HUES48 (cell line): ENCODE data around the gene ACTA2.

Experiments
- H3K27ac ChIP-seq: one replicate; pipeline ENCODE4 v1.7.0; 2013; ENCODE audit warnings: low read depth, low read length, inconsistent platforms
- H3K27me3 ChIP-seq: 2 replicates; pipeline ENCODE4 v1.6.1; 2013; ENCODE audit warnings: mild to moderate bottlenecking, low read length; ENCODE audit not compliant: control insufficient read depth, insufficient read depth
- H3K36me3 ChIP-seq: 2 replicates; pipeline ENCODE4 v1.6.1; 2013; ENCODE audit warnings: low read length; ENCODE audit not compliant: control insufficient read depth, insufficient read depth
- H3K4me1 ChIP-seq: 2 replicates; pipeline ENCODE4 v1.6.1; 2013; ENCODE audit warnings: mild to moderate bottlenecking, low read length; ENCODE audit not compliant: control insufficient read depth, insufficient read depth
- H3K4me3 ChIP-seq: 2 replicates; pipeline ENCODE4 v1.5.1; 2013; ENCODE audit warnings: mild to moderate bottlenecking, low read depth, low read length
- H3K9ac ChIP-seq: 2 replicates; pipeline ENCODE4 v1.6.1; 2013; ENCODE audit warnings: mild to moderate bottlenecking, low read depth, low read length, moderate library complexity
- H3K9me3 ChIP-seq: 2 replicates; pipeline ENCODE4 v1.6.1; 2013; ENCODE audit warnings: low read length; ENCODE audit not compliant: control insufficient read depth, insufficient read depth

Gene ACTA2

GRCh38 chr10:88908194-88908593, 44.4 kb downstream of the ACTA2 start:
- Histone ChIP-seq H3K4me1 (no peaks in the 10 kb centered on the region), H3K9me3 (no peaks in the 10 kb centered on the region), H3K4me3 (no peak overlapping the region)

DNA sequence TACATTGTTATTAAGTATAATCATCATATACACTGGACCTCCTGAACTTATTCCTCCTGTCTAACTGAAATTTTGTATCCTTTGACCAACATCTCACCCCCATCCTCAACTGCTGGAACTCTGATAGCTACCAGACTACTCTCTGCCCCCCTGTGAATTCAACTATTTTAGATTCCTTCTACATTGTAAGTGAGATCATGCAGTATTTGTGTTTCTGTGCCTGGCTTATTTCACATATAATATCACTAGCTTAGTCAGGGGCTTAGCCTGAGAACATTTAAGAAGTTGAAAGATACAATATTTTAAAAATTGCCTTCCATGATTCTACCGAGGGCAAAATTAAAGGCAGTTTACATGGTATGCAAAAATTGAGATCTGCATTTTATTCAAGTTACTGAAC, 45.7 kb downstream of the ACTA2 start:
- Histone ChIP-seq H3K4me1 (no peaks in the 10 kb centered on the region), H3K36me3 (no peaks in the 10 kb centered on the region), H3K4me3 (no peak overlapping the region)

More at GRCh38 chr10:88908194-88908593, 44.4 kb downstream of the ACTA2 start:
- H3K9ac ChIP-seq: no peak overlapping the region
- H3K27ac ChIP-seq: no peak overlapping the region
- no peaks in the 10 kb centered on the region for H3K27me3 ChIP-seq
- no peaks in the 10 kb centered on the region for H3K36me3 ChIP-seq

GRCh38 chr10:88903715-88904114, 48.9 kb downstream of the ACTA2 start:
- H3K36me3 ChIP-seq: no peaks in the 10 kb centered on the region
- no peak overlapping the region for H3K4me3 ChIP-seq
- no peak overlapping the region for H3K9ac ChIP-seq
- no peaks in the 10 kb centered on the region for H3K9me3 ChIP-seq
- no peaks in the 10 kb centered on the region for H3K27me3 ChIP-seq
- H3K4me1 ChIP-seq: no peaks in the 10 kb centered on the region
- H3K27ac ChIP-seq: no peak overlapping the region

More for the DNA sequence above, 45.7 kb downstream of the ACTA2 start:
- H3K9ac ChIP-seq: no peak overlapping the region
- H3K27ac ChIP-seq: no peak overlapping the region
- no peaks in the 10 kb centered on the region for H3K9me3 ChIP-seq
- no peaks in the 10 kb centered on the region for H3K27me3 ChIP-seq

- no peaks in the 10 kb centered on the region for H3K36me3 ChIP-seq
- H3K27me3 ChIP-seq: no peaks in the 10 kb centered on the region
- no peaks in the 10 kb centered on the region for H3K9me3 ChIP-seq
- H3K9ac ChIP-seq: no peak overlapping the region
- H3K27ac ChIP-seq: no peak overlapping the region
- no peak overlapping the region for H3K4me3 ChIP-seq
- peaks cover 3% of the 10 kb centered on the region; the same call in 1 of the 2 replicates for H3K4me1 ChIP-seq
These were observed 50.4 kb downstream of the ACTA2 start for GRCh38 chr10:88901984-88902789.

DNA sequence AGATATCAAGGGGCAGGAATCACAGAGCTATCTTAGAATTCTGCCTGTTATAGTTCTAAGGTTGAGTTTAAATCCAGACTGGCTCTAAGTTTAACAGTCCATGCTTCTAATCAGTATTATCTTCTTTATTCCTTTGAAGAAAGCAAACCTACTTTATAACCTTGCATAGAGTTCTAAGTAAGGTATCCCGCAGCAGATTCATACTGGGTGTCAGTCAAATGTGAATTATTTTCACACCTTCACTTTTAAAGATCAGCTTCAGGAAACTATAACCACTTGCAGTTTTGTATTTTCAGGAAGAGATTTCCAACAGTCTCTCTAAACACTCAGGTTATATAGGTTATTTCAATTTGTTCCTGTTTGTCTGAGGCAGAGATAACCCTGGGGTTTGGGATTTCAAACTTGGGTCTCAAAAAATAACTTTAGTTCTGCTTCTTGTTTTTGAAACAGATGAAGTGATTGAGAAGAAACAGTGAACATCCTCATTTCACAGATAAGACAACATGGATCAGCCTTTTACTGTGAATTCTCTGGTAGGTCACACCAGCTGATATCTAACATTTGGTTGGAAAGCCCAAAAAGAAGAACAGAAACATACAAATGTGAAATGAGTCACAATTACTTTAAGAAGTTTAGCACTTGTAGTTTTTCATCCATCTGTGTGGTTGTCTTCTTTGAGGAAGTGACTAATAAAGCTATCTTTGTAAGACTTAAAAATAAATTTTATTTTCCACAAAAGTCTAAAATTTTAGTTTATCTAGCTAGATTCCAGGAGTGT, 51.2 kb downstream of the ACTA2 start:
- H3K27ac ChIP-seq: no peak overlapping the region
- peaks cover 10% of the 10 kb centered on the region; the same call in 1 of the 2 replicates for H3K4me1 ChIP-seq
- H3K9me3 ChIP-seq: no peaks in the 10 kb centered on the region
- H3K27me3 ChIP-seq: no peaks in the 10 kb centered on the region
- no peaks in the 10 kb centered on the region for H3K36me3 ChIP-seq
- H3K9ac ChIP-seq: no peak overlapping the region
- H3K4me3 ChIP-seq: no peak overlapping the region

- Histone ChIP-seq H3K4me3 (no peak overlapping the region), H3K27ac (no peak overlapping the region), H3K4me1 (peaks cover 10% of the 10 kb centered on the region; the same call in 1 of the 2 replicates), H3K36me3 (no peaks in the 10 kb centered on the region), H3K9me3 (no peaks in the 10 kb centered on the region), H3K27me3 (no peaks in the 10 kb centered on the region), H3K9ac (no peak overlapping the region)
These were observed 52.7 kb downstream of the ACTA2 start for GRCh38 chr10:88899886-88900285.

GRCh38 chr10:88898727-88899126, 53.8 kb downstream of the ACTA2 start:
- Histone ChIP-seq H3K4me1 (peaks cover 10% of the 10 kb centered on the region; the same call in 1 of the 2 replicates), H3K4me3 (no peak overlapping the region), H3K27ac (no peak overlapping the region), H3K27me3 (no peaks in the 10 kb centered on the region), H3K9me3 (no peaks in the 10 kb centered on the region), H3K9ac (no peak overlapping the region), H3K36me3 (no peaks in the 10 kb centered on the region)

DNA sequence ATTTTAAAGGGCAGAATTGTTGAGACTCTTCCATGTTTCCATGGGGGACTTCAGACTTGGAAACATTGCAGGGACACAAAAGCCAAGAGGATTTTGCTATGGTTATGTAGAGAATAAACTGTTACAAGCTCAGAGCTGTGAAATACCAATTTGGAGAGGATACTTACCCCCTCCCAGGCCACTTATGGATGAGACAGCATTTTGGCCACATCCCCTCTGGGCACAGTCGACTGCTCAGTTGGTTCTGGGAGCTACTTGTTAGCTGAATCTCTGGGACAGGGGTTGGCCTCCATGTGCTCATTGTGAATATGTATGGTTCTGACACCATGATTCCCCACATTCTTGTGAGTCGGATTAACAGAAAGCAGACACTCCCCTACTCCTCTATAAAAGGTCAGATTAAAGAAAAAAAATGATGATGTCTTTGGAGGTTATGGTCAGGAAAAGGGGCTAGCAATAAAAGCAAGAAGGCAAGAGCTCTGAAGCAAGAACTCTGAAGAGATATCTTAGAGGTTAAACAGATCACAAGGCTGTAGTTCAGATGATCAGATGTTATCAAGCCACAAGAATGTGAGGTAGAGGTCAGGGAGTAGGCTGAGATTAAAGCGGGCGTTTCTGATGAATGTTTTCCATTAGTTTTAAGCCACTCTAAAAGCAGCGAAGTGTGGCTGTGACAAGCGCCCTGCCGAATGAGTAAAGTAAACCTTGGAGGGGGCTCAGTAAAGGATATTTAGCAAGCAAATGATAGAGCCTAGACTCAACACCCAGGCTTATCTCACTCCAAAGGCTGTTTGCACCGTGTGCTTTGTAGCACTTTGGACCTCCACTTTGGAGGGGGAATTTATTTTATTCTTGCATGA, 55.3 kb downstream of the ACTA2 start:
- peaks cover 15% of the 10 kb centered on the region for H3K4me1 ChIP-seq
- H3K27me3 ChIP-seq: no peaks in the 10 kb centered on the region
- no peak overlapping the region for H3K9ac ChIP-seq
- no peaks in the 10 kb centered on the region for H3K9me3 ChIP-seq
- H3K27ac ChIP-seq: peak overlapping the region; percentile 38
- no peak overlapping the region for H3K4me3 ChIP-seq
- no peaks in the 10 kb centered on the region for H3K36me3 ChIP-seq

DNA sequence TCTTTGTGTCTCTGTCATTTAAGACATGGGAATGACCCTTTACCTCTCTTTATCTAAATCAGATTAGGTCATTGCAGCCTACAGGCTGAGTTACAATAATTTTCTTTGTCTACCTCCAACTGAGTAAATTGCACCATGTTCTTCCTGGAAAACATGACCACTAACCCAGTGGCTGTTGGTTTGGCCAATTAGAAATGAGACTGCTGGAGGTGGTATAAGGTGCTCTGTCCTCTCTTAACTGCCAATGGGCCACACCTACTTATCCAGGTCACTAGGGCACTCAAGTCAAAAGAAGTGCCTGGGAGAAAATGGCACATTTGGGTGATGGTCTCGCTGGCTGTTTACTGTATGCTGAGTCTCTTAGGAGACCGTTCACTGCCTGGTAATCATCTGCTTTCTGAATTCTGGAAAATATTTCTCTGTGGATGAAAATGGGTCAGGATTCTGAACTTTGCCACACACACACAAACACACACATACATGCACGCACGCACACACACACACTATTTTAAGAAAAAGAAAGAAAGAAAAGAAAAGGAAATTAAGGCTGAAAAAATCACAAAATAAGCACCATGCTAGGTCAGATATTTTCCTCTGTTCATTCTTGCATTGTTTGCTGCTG, 56.1 kb downstream of the ACTA2 start:
- no peaks in the 10 kb centered on the region for H3K36me3 ChIP-seq
- no peak overlapping the region for H3K9ac ChIP-seq
- H3K27me3 ChIP-seq: no peaks in the 10 kb centered on the region
- H3K4me3 ChIP-seq: no peak overlapping the region
- peaks cover 19% of the 10 kb centered on the region for H3K4me1 ChIP-seq
- no peaks in the 10 kb centered on the region for H3K9me3 ChIP-seq
- H3K27ac ChIP-seq: peak overlapping the region; percentile 38

DNA sequence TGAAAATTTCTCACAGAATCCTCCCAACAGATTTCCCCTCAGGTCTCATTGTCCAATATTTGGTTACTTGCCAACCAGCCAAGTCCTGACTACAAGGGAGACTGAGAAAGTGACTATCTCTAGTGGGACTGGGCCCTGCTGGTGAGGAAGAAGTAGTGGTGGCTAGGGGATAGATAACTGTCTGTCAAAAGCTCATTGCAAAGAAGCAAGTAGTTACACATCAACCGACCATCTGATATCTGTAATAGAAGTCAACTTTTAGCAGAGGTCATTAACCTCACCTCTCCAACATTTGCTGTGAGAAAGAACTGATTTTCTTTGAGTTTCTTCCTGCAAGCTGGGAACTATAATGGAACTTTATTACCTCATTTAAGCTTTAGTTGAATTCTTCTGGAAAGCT, 57.3 kb downstream of the ACTA2 start:
- H3K9ac ChIP-seq: no peak overlapping the region
- no peaks in the 10 kb centered on the region for H3K36me3 ChIP-seq
- no peaks in the 10 kb centered on the region for H3K9me3 ChIP-seq
- no peak overlapping the region for H3K27ac ChIP-seq
- H3K4me1 ChIP-seq: peaks cover 19% of the 10 kb centered on the region
- no peak overlapping the region for H3K4me3 ChIP-seq
- no peaks in the 10 kb centered on the region for H3K27me3 ChIP-seq
